SK-N-MC (cell line): Measurements from ENCODE around the gene DTNBP1.
"Not testable (repeated sequence)": the region's sequence is repeated elsewhere in the genome, so short reads cannot be mapped to it uniquely, and the experiment has no call there.

ENCODE experiments used
- DNase-seq: peaks from one replicate; pipeline ENCODE4 v3.0.0-alpha.2; 2011; ENCODE audit warnings: low read depth, low spot score
- H3K27ac ChIP-seq: fragments of 200-600 bp; sonication (generic); 2 replicates; pipeline ENCODE4 v1.5.1; 2016; ENCODE audit warnings: mixed run types
- H3K36me3 ChIP-seq: fragments of 200-600 bp; sonication (generic); 2 replicates; pipeline ENCODE4 v1.6.1; 2017; ENCODE audit warnings: antibody characterized with exemption, low read length, mixed read lengths; ENCODE audit not compliant: insufficient read depth
- H3K4me3 ChIP-seq: fragments of 200-600 bp; sonication (generic); 2 replicates; pipeline ENCODE4 v1.5.1; 2016
- H3K9ac ChIP-seq: fragments of 200-600 bp; sonication (generic); 2 replicates; pipeline ENCODE4 v1.8.0; 2017; ENCODE audit warnings: mixed run types, mixed read lengths; ENCODE audit not compliant: insufficient read length
- H3K9me3 ChIP-seq: fragments of 200-600 bp; sonication (generic); 2 replicates; pipeline ENCODE4 v1.6.1; 2017; ENCODE audit warnings: low read depth, mild to moderate bottlenecking, antibody characterized with exemption, low read length, moderate library complexity, mixed read lengths
- EZH2 ChIP-seq: fragments of 200-600 bp; sonication (generic); IDR thresholded peaks from one replicate; pipeline ENCODE4 v1.6.1; 2017; ENCODE audit warnings: antibody characterized with exemption
- FOXP2 ChIP-seq: optimal IDR thresholded peaks from 2 replicates; pipeline ENCODE3; 2011; ENCODE audit warnings: mild to moderate bottlenecking, moderate library complexity; ENCODE audit not compliant: insufficient read depth; ENCODE audit errors: extremely low read length, control extremely low read depth
- POLR2AphosphoS5 ChIP-seq: IDR thresholded peaks from 2 replicates; pipeline ENCODE4 v1.6.1; 2012; ENCODE audit warnings: mild to moderate bottlenecking, low read depth, low read length, borderline replicate concordance

DTNBP1 gene

GRCh38 chr6:15661853-15662325 is 939 bp downstream of the DTNBP1 start:
- Histone ChIP-seq H3K4me3 (peak overlapping the region; percentile 93), H3K9me3 (no peaks in the 10 kb centered on the region), H3K36me3 (peaks cover 9% of the 10 kb centered on the region), H3K9ac (peak overlapping the region; percentile 78), H3K27ac (no peak overlapping the region)
- no peak for DNase-seq
- TF ChIP-seq FOXP2 (no peak), POLR2AphosphoS5 (no peak), EZH2 (no peak)

GRCh38 chr6:15659181-15659580 is 3.6 kb downstream of the DTNBP1 start:
- Histone ChIP-seq H3K9ac (no peak overlapping the region), H3K27ac (peak overlapping the region; percentile 26; the same call in 1 of the 2 replicates), H3K9me3 (no peaks in the 10 kb centered on the region), H3K36me3 (peaks cover 9% of the 10 kb centered on the region), H3K4me3 (no peak overlapping the region)
- no peak for TF ChIP-seq POLR2AphosphoS5
- TF ChIP-seq EZH2, result no peak
- TF ChIP-seq FOXP2, result no peak
- no peak for DNase-seq

GRCh38 chr6:15658181-15658744 is 4.6 kb downstream of the DTNBP1 start:
- Histone ChIP-seq H3K36me3 (peaks cover 9% of the 10 kb centered on the region), H3K9ac (no peak overlapping the region), H3K9me3 (no peaks in the 10 kb centered on the region), H3K27ac (no peak overlapping the region), H3K4me3 (no peak overlapping the region)
- no peak for DNase-seq
- TF ChIP-seq POLR2AphosphoS5 (no peak), FOXP2 (no peak), EZH2 (no peak)

- no peak for DNase-seq
- TF ChIP-seq FOXP2, result no peak
- TF ChIP-seq EZH2, result no peak
- TF ChIP-seq POLR2AphosphoS5, result no peak
- no peak overlapping the region for H3K4me3 ChIP-seq
- H3K9ac ChIP-seq, result no peak overlapping the region
- no peak overlapping the region for H3K27ac ChIP-seq
- H3K9me3 ChIP-seq, result no peaks in the 10 kb centered on the region
- peaks cover 9% of the 10 kb centered on the region for H3K36me3 ChIP-seq
Measured at GRCh38 chr6:15657290-15657689, 5.5 kb downstream of the DTNBP1 start.

- no peak for TF ChIP-seq EZH2
- no peak for TF ChIP-seq POLR2AphosphoS5
- TF ChIP-seq FOXP2, result no peak
- DNase-seq, result no peak
- Histone ChIP-seq H3K4me3 (no peak overlapping the region), H3K27ac (no peak overlapping the region), H3K9me3 (no peaks in the 10 kb centered on the region), H3K9ac (no peak overlapping the region), H3K36me3 (peaks cover 13% of the 10 kb centered on the region)
Measured at GRCh38 chr6:15656145-15656544, 6.7 kb downstream of the DTNBP1 start.

- Histone ChIP-seq H3K36me3 (peaks cover 10% of the 10 kb centered on the region), H3K9me3 (no peaks in the 10 kb centered on the region), H3K4me3 (no peak overlapping the region), H3K27ac (no peak overlapping the region), H3K9ac (no peak overlapping the region)
- TF ChIP-seq FOXP2, result no peak
- no peak for TF ChIP-seq EZH2
- no peak for TF ChIP-seq POLR2AphosphoS5
- DNase-seq, result no peak
Measured at GRCh38 chr6:15654250-15654649, 8.6 kb downstream of the DTNBP1 start.

GRCh38 chr6:15653581-15653980 is 9.2 kb downstream of the DTNBP1 start:
- H3K4me3 ChIP-seq, result no peak overlapping the region
- H3K9me3 ChIP-seq, result no peaks in the 10 kb centered on the region
- no peak for DNase-seq
- peaks cover 17% of the 10 kb centered on the region for H3K36me3 ChIP-seq
- TF ChIP-seq FOXP2, result no peak
- no peak for TF ChIP-seq EZH2
- no peak for TF ChIP-seq POLR2AphosphoS5
- H3K27ac ChIP-seq, result no peak overlapping the region
- no peak overlapping the region for H3K9ac ChIP-seq

GRCh38 chr6:15650004-15650559 is 12.7 kb downstream of the DTNBP1 start:
- not testable (repeated sequence) for H3K27ac ChIP-seq, H3K9me3 ChIP-seq, H3K4me3 ChIP-seq, H3K9ac ChIP-seq, DNase-seq
- peaks cover 32% of the 10 kb centered on the region for H3K36me3 ChIP-seq

- Histone ChIP-seq H3K9me3 (peaks cover 11% of the 10 kb centered on the region; the same call in 1 of the 2 replicates), H3K27ac (no peak overlapping the region), H3K4me3 (no peak overlapping the region), H3K36me3 (peaks cover 50% of the 10 kb centered on the region), H3K9ac (no peak overlapping the region)
- no peak for DNase-seq
- TF ChIP-seq FOXP2 (no peak), EZH2 (no peak), POLR2AphosphoS5 (no peak)
Measured at GRCh38 chr6:15644904-15645303, 17.9 kb downstream of the DTNBP1 start.
